ENCODE results near the gene SERPINH1. TPM values are rescaled to one million over a fixed set of nuclear protein-coding genes. Genes with fewer than 3 reads are reported as not detected.

SERPINH1 gene
- total RNA-seq, 1 donor from 2014 or later: 229 TPM

- Mint-ChIP-seq H3K36me3 (no peaks in the 10 kb centered on the region), H3K4me1 (ENCODE audit: unreplicated experiment) (peaks cover 22% of the 10 kb centered on the region), H3K27ac (no peak overlapping the region), H3K27me3 (no peaks in the 10 kb centered on the region), H3K4me3 (no peak overlapping the region), H3K9me3 (no peaks in the 10 kb centered on the region)
- TF ChIP-seq, protein P1, sequence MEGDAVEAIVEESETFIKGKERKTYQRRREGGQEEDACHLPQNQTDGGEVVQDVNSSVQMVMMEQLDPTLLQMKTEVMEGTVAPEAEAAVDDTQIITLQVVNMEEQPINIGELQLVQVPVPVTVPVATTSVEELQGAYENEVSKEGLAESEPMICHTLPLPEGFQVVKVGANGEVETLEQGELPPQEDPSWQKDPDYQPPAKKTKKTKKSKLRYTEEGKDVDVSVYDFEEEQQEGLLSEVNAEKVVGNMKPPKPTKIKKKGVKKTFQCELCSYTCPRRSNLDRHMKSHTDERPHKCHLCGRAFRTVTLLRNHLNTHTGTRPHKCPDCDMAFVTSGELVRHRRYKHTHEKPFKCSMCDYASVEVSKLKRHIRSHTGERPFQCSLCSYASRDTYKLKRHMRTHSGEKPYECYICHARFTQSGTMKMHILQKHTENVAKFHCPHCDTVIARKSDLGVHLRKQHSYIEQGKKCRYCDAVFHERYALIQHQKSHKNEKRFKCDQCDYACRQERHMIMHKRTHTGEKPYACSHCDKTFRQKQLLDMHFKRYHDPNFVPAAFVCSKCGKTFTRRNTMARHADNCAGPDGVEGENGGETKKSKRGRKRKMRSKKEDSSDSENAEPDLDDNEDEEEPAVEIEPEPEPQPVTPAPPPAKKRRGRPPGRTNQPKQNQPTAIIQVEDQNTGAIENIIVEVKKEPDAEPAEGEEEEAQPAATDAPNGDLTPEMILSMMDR (conservative IDR thresholded peaks at IDR 0.05): no peak
- no peak for DNase-seq (ENCODE audit: extremely low spot score, unreplicated experiment)
Measured at GRCh38 chr11:75588051-75588481, 26.0 kb downstream of the SERPINH1 start.

DNA sequence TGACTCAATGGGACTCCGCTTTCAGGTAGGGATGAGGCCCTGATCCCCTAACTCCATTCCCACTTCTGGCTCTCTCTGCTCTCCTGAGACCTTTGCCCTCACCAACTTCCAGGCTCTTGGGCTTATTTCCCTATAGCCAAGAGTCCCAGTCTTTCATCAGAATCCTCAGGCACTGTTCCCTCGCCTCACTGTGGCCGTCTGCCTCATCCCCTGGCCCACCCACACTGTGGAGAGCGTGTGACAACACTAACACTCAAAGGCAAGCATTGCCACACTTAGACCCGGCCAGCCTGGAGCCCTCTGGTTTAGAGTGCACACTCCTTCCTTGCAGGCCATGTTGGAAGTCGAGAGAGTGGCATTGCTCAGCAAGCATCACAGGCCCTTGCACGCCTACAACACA is 27.0 kb downstream of the SERPINH1 start:
- Mint-ChIP-seq H3K27me3 (no peaks in the 10 kb centered on the region), H3K36me3 (no peaks in the 10 kb centered on the region), H3K9me3 (no peaks in the 10 kb centered on the region), H3K4me3 (no peak overlapping the region), H3K27ac (no peak overlapping the region), H3K4me1 (ENCODE audit: unreplicated experiment) (peaks cover 25% of the 10 kb centered on the region)
- DNase-seq (ENCODE audit: extremely low spot score, unreplicated experiment): no peak
- TF ChIP-seq, protein P1 (conservative IDR thresholded peaks at IDR 0.05): no peak

DNA sequence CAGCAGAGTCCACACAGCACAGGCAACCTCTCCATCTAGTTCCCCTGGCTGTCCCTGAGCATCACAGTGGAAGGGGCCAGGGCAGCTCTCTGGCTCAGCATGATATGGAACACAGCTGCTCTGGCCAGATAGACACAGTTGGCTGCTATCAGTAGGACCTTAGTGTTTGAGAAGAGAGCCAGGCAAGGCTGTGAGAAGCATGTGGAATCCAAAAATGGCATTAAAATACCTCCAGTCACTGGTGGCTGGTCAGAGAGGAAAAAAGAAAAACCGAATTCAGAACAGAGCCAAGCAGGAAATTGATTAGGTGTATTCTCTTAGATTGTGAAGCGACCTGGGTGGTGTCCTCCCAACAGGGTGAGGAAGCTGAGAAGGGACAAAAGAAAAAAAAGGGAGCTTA is 27.9 kb downstream of the SERPINH1 start:
- peaks cover 28% of the 10 kb centered on the region for H3K4me1 Mint-ChIP-seq (ENCODE audit: unreplicated experiment)
- TF ChIP-seq, protein P1 (conservative IDR thresholded peaks at IDR 0.05): no peak
- no peaks in the 10 kb centered on the region for H3K27me3 Mint-ChIP-seq
- no peak for DNase-seq (ENCODE audit: extremely low spot score, unreplicated experiment)
- no peak overlapping the region for H3K27ac Mint-ChIP-seq
- H3K4me3 Mint-ChIP-seq: no peak overlapping the region
- H3K9me3 Mint-ChIP-seq: no peaks in the 10 kb centered on the region
- no peaks in the 10 kb centered on the region for H3K36me3 Mint-ChIP-seq

GRCh38 chr11:75591371-75591770 is 29.3 kb downstream of the SERPINH1 start:
- DNase-seq (ENCODE audit: extremely low spot score, unreplicated experiment): no peak
- Mint-ChIP-seq H3K4me3 (no peak overlapping the region), H3K27me3 (peaks cover 4% of the 10 kb centered on the region), H3K27ac (no peak overlapping the region), H3K4me1 (ENCODE audit: unreplicated experiment) (peaks cover 24% of the 10 kb centered on the region), H3K9me3 (no peaks in the 10 kb centered on the region), H3K36me3 (no peaks in the 10 kb centered on the region)
- TF ChIP-seq, protein P1 (conservative IDR thresholded peaks at IDR 0.05): no peak

- peaks cover 4% of the 10 kb centered on the region for H3K27me3 Mint-ChIP-seq
- no peak overlapping the region for H3K27ac Mint-ChIP-seq
- peaks cover 24% of the 10 kb centered on the region for H3K4me1 Mint-ChIP-seq (ENCODE audit: unreplicated experiment)
- no peak overlapping the region for H3K4me3 Mint-ChIP-seq
- TF ChIP-seq, protein P1 (conservative IDR thresholded peaks at IDR 0.05): no peak
- H3K9me3 Mint-ChIP-seq: no peaks in the 10 kb centered on the region
- H3K36me3 Mint-ChIP-seq: no peaks in the 10 kb centered on the region
- DNase-seq (ENCODE audit: extremely low spot score, unreplicated experiment): no peak
Measured at GRCh38 chr11:75591966-75592365, 29.9 kb downstream of the SERPINH1 start.

- peaks cover 4% of the 10 kb centered on the region for H3K27me3 Mint-ChIP-seq
- no peak overlapping the region for H3K27ac Mint-ChIP-seq
Measured at GRCh38 chr11:75592715-75593114, 30.7 kb downstream of the SERPINH1 start.

More at GRCh38 chr11:75592715-75593114, 30.7 kb downstream of the SERPINH1 start:
- no peak for DNase-seq (ENCODE audit: extremely low spot score, unreplicated experiment)
- H3K36me3 Mint-ChIP-seq: no peaks in the 10 kb centered on the region
- H3K9me3 Mint-ChIP-seq: no peaks in the 10 kb centered on the region
- H3K4me1 Mint-ChIP-seq (ENCODE audit: unreplicated experiment): peaks cover 28% of the 10 kb centered on the region
- no peak overlapping the region for H3K4me3 Mint-ChIP-seq
- TF ChIP-seq, protein P1 (conservative IDR thresholded peaks at IDR 0.05): no peak
